H1 (cell line): ENCODE measurements around the gene SLC41A1.

Experiments
- CEBPB ChIP-seq: IDR thresholded peaks from 2 replicates; pipeline ENCODE4 v1.6.1; 2012; ENCODE audit warnings: low read depth, low read length
- CREB1 ChIP-seq: IDR thresholded peaks from 2 replicates; pipeline ENCODE4 v1.6.1; 2012; ENCODE audit warnings: inconsistent platforms
- EZH2 ChIP-seq: fragments of 200-600 bp; sonication (generic); IDR thresholded peaks from 2 replicates; pipeline ENCODE4 v1.7.1; 2012; ENCODE audit warnings: low read depth, mild to moderate bottlenecking, moderate library complexity, low read length, inconsistent platforms; ENCODE audit not compliant: severe bottlenecking
- JUN ChIP-seq: IDR thresholded peaks from 2 replicates; pipeline ENCODE4 v1.6.1; 2011; ENCODE audit warnings: low read depth, mild to moderate bottlenecking, improper control_type of control experiment, low read length
- POLR2A ChIP-seq, 2 experiments: IDR thresholded peaks; 1 replicate in 1 of 2; 2 replicates in 1 of 2; pipeline ENCODE4 v1.6.1; 2011; ENCODE audit warnings: low read depth in 2 of 2, low read length in 2 of 2, mild to moderate bottlenecking in 2 of 2; ENCODE audit errors: control extremely low read depth in 1 of 2
- RAD21 ChIP-seq, 2 experiments: IDR thresholded peaks in 1 of 2; conservative IDR thresholded peaks in 1 of 2; 2 replicates each; pipeline ENCODE4 v1.6.1; 2011; ENCODE audit warnings: low read depth in 2 of 2, low read length in 2 of 2, improper control_type of control experiment in 1 of 2, inconsistent platforms in 1 of 2, mild to moderate bottlenecking in 1 of 2, moderate library complexity in 1 of 2
- SP1 ChIP-seq: IDR thresholded peaks from 2 replicates; pipeline ENCODE4 v1.6.1; 2011; ENCODE audit warnings: low read depth, low read length
- TAF7 ChIP-seq: optimal IDR thresholded peaks from 2 replicates; pipeline ENCODE3; 2011; ENCODE audit warnings: low read depth, mild to moderate bottlenecking, inconsistent platforms, low read length, moderate library complexity, borderline replicate concordance
- TCF12 ChIP-seq: IDR thresholded peaks from 2 replicates; pipeline ENCODE4 v1.6.1; 2011; ENCODE audit warnings: low read depth, mild to moderate bottlenecking, low read length
- TF ChIP-seq, protein P1 (sequence below), 3 experiments: IDR thresholded peaks; 1 replicate in 2 of 3; 2 replicates in 1 of 3; pipeline versions ENCODE4 v1.5.1 to v1.6.1; 2011; ENCODE audit warnings: low read length in 3 of 3, mild to moderate bottlenecking in 3 of 3, inconsistent platforms in 2 of 3, low read depth in 1 of 3, moderate library complexity in 1 of 3; ENCODE audit not compliant: insufficient read depth in 1 of 3; ENCODE audit errors: control extremely low read depth in 1 of 3
- TF ChIP-seq, protein P2 (sequence below): IDR thresholded peaks from 2 replicates; pipeline ENCODE4 v1.6.1; 2011; ENCODE audit warnings: low read depth, mild to moderate bottlenecking, low read length; ENCODE audit not compliant: insufficient read depth
- TF ChIP-seq, protein P3 (sequence below): IDR thresholded peaks from 2 replicates; pipeline ENCODE4 v1.6.1; 2012; ENCODE audit warnings: inconsistent platforms
- TF ChIP-seq, protein P4 (sequence below): IDR thresholded peaks from 2 replicates; pipeline ENCODE4 v1.6.1; 2012; ENCODE audit warnings: low read length, inconsistent platforms

DNA sequence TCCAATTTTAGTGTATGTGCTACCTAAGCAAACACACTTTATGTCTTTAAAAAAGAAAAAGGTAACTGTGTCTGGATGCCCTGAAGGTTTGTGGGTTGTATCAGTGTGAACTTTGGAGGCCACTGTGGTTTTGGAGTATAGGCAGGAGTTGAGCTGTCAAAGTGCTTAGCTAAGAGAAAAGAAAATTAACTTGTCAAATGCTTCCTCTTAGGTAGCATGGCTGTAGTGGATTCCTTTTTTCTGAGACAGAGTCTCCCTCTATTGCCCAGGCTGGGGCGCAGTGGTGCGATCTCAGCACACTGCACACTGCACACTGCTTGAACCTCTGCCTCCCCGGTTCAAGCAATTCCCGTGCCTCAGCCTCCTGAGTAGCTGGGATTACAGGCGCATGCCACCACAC is 11.2 kb upstream of the SLC41A1 start:
- TF ChIP-seq POLR2A (IDR thresholded peaks at IDR 0.05; ENCODE audit: control extremely low read depth in 1 of 2, low read depth in 2 of 2, low read length in 2 of 2) (no peak), SP1 (no peak), TCF12 (no peak), CREB1 (no peak), EZH2 (no peak), CEBPB (no peak), RAD21 (IDR thresholded peaks at IDR 0.05 in 1 of 2, conservative IDR thresholded peaks at IDR 0.05 in 1 of 2; ENCODE audit: low read depth in 2 of 2, low read length in 2 of 2) (no peak), TAF7 (no peak), JUN (no peak)
- TF ChIP-seq, protein P1, sequence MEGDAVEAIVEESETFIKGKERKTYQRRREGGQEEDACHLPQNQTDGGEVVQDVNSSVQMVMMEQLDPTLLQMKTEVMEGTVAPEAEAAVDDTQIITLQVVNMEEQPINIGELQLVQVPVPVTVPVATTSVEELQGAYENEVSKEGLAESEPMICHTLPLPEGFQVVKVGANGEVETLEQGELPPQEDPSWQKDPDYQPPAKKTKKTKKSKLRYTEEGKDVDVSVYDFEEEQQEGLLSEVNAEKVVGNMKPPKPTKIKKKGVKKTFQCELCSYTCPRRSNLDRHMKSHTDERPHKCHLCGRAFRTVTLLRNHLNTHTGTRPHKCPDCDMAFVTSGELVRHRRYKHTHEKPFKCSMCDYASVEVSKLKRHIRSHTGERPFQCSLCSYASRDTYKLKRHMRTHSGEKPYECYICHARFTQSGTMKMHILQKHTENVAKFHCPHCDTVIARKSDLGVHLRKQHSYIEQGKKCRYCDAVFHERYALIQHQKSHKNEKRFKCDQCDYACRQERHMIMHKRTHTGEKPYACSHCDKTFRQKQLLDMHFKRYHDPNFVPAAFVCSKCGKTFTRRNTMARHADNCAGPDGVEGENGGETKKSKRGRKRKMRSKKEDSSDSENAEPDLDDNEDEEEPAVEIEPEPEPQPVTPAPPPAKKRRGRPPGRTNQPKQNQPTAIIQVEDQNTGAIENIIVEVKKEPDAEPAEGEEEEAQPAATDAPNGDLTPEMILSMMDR (IDR thresholded peaks at IDR 0.05; ENCODE audit: control extremely low read depth in 1 of 3, insufficient read depth in 1 of 3, low read depth in 1 of 3, low read length in 3 of 3), result no peak
- TF ChIP-seq, protein P2, sequence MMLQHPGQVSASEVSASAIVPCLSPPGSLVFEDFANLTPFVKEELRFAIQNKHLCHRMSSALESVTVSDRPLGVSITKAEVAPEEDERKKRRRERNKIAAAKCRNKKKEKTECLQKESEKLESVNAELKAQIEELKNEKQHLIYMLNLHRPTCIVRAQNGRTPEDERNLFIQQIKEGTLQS, result no peak
- TF ChIP-seq, protein P3, sequence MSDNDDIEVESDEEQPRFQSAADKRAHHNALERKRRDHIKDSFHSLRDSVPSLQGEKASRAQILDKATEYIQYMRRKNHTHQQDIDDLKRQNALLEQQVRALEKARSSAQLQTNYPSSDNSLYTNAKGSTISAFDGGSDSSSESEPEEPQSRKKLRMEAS, result no peak
- TF ChIP-seq, protein P4, sequence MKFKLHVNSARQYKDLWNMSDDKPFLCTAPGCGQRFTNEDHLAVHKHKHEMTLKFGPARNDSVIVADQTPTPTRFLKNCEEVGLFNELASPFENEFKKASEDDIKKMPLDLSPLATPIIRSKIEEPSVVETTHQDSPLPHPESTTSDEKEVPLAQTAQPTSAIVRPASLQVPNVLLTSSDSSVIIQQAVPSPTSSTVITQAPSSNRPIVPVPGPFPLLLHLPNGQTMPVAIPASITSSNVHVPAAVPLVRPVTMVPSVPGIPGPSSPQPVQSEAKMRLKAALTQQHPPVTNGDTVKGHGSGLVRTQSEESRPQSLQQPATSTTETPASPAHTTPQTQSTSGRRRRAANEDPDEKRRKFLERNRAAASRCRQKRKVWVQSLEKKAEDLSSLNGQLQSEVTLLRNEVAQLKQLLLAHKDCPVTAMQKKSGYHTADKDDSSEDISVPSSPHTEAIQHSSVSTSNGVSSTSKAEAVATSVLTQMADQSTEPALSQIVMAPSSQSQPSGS, result no peak
